NCI-H774 (cell line): ENCODE results near the gene SKIDA1.

Experiments used
- DNase-seq: peaks from one replicate; lab custom pipeline; 2025; lab: John Stamatoyannopoulos, UW

SKIDA1 gene

DNA sequence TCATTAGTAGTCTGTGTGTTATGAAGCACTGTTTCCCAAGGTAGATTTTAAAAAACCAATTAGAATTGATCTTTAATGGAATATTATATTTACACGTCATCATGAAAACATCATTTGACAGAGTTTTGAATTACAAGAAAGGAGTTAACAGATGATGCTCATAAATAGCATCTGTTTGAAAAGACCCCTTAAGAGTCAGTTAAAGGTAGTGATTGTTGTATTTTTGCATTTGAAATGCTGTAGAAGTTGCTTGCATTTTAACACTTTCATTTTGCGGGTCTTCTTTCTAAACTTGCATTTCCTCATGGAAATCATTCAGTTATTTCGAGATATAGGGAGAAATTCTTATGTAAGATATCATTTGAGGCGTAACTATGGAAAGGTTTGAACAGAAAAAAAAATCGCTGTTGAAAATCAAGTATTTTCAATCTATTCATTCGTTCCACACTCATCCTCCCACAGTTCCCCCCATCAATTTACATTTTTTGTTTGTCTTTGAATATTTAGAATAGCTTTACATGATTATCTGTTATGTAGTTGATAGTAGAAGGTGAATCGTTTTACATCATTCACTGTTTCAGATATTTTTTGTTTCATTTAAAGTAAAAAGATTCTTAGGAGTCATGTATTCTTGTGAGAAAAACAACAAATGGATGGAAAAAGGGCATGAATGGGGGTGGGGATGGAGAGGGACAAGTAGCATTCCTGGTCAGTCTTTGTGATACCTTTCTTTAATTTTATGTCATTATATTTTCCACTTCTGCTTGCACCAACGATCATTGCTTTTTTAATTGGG, 3.0 kb upstream of the SKIDA1 start:
- no peak for DNase-seq

DNA sequence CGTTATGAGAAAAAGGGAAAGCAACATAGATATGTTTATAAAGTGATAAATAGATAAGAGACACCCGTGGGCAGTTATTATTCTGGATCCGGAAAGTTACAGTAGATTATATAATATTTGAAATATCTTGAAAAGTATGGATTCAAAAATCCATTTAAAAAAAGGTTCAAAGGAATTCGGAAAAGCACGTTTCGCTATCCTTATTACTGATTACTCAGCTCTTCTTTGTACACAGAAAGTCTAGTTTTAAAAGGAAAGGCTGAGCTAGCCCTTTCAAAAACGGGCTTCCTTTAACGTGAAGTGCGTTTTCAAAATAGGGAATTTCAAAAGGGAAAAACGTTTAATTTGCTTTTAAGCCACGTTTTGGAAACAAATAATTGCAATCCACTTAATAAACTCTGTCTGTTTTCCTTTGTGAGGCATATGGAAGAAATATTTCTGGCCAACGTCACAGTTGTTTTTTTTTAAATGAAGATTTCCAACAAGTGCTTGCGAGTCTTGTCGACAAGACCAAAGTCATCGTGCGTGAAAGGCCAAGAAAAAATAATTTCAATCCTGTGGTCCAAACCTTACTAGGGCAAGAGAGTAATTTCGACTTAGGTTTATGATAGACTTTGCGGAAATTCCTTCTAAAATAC, 2.2 kb upstream of the SKIDA1 start:
- DNase-seq = no peak

DNA sequence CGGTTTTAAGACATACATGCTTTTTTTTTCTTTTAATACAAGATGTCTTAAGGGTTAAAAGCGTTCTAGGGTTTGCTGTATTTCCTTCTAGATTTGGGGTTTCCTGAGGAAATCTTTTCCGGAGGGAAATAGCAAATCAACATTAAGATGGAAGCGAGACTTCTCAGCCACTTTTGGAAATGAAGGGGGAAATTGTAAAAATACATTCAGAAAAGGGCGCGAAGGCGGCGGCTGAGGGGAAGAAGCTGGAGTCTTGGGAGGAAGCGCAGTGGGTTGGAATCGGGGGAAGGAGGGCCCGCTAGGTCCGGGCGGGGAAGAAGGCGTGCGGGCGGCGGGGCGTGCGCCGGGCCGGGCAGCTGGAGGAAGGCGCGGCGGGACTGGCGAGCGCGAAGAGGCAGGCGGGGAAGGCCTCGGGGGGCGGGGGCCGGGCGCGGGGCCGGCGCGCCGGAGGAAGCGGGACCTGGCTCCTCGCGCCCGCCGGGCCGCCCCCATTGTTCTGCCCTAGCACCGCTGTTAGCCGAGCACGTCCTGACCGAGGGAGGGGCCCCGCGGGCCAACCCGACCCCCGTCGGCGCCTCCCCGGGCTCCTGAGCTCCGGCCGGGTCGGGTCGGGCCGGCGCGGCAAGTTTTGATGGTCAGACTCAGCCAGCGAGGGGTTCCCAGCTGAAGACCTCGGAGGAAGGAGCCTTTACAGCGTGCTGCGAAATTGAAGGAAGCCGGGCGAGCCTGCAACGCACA, 1.5 kb upstream of the SKIDA1 start:
- peak; percentile 56 for DNase-seq

DNA sequence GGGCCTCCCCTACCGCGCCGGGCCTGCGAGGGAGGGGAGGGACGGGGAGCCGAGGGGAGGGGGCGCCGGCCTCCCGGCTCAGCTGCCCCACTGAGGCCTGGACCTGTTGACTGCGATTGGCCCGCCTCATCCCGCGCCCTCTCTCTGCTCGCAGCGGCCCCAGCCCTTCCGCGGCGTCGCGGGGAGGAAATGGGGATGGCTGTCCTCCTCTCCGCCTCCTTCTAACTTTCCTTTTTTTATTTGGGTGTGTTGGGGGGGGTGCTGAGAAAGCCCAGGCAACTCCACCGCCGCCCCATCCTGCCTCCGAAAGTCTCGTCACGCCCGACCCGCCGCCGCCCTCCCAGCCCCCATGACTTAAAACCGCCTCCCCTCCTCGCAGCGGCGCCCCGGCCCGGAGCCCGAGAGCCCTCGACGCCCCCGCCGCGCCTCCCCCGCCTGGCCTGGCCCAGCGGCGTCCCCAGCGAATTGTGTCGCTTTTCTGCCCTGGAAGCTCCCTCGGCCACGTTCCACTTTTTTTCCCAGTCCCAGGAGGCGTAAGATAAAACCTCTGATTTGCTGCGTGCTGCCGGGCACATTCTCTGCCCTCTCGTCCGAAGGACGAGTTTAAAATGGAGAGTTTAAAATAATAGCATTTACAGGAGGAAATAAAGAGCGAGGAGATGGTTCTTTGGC, 842 bp upstream of the SKIDA1 start:
- DNase-seq = peak; percentile 49

DNA sequence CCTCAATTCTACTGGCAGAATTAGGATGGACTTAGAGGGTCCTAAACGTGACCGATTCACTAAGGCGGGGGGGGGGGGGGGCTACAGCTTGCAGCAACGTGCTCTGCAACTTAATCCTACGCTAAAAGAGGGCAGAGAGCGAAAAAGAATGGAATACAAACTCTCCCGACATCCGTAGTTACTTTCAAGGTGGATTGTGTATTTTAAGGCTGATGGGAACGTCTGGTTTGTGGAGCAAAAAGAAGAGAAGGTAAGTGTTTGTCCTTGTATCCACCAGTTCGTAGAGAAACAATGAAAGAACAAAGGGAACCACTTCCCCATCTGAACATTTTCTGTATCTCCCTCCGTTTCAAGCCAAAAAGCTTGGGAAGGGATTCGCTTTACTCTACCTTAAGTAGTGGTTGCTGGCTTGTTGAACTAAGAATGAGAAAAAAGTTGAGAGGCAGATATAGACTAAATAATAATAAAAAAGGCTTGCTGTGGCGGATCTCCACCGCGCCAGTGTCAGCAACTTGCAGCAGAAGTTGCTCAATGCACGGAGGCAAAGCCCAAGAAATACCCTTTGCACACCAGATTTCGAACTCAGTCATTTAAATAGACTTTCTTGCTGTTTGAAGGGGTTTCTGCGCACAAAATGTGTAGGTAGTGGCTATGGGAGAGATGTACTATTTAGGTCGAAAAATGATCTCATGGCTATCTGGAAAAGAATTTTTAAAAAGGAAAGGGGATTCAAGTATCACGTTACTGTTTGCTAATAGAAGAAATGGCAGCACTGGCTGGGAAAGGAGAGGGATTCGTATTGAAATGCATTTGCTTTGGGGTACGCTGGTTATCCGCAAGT, 736 bp downstream of the SKIDA1 start:
- DNase-seq = no peak

DNA sequence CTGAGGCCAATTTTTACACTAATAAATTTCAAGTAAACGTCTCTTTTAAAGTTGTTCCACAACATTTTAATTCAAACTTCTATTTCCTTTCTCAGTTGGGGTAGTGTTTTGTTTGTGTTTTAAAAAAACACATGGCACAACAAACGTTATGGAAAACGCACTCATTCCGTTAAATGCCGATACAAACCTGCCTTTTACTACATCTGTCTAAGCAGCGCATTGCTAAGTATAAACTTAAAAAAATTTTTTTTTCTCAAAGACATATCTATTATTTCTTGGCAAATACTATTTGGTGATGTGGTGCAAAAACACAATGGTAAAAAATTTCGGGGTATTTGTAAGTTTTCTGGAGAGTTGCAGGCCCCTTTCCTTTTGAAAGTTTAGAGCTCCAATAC, 1.4 kb downstream of the SKIDA1 start:
- no peak for DNase-seq

DNA sequence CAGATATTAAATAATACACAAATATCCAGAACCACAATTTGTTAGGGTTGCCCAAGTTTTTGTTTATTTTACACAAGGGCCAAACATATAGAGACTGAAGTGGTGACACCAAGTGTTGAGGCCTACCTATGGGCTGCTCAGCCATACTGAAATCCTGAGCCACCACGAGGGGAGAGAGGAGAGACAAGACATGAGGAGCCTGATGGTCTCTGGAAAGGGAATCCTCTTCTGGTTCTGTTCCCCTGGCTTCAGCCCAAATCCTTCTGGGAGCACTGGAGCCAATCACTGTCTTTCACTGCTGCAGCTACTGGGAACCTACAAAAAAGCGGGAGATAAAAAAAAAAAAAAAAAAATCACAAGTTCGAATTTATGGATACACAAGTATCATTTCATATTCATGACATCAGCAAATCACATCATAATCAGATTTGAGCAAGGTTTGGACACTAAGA, 1.9 kb downstream of the SKIDA1 start:
- peak; percentile 21 for DNase-seq

DNA sequence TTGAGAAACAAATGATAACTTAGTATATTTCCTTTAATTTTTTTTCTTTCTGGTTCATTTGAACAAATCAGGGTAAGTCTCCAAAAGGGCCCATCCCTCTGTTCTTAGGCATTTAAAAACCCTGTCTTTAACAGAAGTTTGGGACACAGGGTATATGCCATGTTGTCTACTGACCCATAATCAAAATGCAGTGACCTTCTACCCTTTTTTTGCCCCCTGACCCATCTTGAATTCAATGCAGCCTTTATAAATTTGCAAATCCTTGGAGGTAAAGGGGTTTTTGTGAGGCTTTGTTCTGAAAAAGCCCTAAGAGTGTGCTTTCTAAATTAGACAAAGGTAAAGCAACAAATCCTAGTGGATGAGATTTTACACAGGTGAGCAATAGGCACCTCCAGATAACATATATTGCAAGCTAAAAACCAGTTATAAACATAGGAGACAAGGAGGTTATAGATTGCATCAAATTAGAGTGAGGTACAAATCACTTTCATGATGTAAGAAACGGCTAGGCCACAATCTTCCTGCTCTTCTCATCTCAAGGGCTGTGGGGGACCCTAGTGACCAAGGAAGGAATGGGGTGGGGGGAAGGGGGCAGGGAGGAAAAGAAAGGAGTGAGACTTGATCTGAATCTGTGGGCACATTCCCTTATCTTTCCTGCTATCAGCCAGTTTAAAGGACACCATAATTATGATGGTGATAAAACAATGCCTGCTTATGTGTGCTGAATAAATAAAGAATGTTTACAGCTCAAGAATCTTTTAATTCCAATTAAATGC, 2.7 kb downstream of the SKIDA1 start:
- DNase-seq = no peak

DNA sequence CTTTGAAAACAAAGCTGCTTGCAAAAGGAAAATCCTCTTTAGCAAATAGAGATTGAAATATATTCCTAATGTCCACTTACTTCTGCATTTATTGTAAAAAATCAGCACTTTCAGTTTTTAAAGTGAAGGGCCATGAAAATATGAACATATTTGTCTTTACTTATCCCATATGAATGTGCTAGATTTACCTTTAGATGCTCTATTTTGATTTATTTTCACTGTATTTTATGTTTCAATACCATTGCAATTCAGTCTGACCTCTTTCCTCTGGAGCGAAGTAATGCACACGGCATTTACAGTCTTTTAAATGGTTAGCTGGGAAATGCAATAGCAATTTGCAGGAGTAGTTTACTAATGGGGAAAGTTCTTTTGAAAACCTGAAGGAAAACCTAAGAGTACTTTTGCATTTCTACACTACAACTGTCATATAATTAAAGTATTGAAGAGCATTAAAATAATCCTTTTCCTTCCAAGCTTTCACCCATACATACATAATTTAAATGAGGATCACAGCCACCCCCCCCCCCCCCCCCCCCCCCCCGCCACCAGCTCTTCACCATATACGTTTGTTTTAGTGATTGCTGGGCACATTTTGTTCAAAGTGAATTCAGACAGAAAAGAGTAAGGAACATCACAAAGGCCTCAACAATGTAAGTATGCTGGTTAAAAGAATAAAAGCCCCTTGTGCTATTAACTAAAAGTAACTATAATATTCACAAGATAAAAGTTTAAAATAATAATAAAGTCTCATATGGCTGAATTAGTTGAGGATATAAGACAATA, 3.5 kb downstream of the SKIDA1 start:
- DNase-seq = no peak

DNA sequence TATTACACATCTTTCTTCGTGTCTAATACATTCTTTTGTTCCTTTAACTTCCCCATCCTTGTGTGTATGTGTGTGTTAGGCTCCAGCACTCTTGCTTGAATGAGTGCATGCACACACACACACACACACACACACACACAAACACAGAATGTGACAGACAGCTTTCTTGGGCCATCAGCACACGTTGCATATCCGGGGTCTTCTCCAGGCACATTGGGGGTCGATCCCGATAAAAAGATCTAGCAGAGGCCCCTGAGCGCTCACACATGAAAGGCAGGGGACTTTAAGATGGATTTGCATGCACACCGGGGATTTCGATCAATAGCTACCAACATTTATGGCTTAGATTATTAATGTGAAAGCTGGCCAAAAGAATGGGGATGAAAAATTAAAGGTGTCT, 4.5 kb downstream of the SKIDA1 start:
- DNase-seq = no peak

DNA sequence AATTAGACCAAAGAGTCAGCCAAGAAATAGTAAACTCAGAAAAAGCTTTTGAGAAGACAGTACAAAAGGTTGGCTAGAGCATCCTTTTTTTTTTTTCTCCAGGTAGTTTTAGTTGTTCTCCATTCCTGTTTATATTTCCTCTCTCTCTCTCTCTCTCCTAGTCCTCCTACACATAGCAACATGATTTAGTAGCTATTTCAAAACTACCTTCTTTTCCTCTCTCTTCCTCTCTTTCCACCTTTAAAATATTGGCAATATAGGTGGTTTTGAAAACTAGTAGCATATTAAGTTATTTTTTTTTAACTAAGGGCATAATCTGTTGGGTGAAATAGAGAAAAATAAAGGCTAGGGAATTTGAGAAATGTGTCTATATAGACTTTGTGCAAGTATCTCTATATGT, 5.0 kb downstream of the SKIDA1 start:
- no peak for DNase-seq

DNA sequence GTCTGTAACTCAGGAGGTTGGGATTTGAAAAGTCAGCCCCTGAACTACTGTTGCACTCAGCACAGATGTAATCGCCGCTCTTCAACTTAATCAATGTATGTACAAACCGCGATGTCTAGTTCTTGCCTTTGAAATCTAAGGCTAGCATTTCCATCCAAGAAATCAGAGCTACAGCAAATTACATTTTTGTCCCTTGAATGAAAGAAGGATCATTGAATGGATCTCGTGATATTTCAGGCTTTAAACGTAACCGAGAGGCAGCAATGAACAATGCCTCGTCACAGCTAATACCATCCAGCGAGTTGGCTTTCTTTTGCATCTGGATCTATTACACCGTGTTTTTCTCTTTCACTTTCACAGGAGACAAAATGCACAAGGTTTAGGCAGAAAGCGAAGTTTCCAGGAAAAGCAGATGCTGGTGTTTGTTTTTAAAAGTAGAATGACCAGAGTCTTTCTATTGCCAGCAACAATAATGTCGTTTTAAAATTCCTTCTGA, 5.5 kb downstream of the SKIDA1 start:
- peak; percentile 24 for DNase-seq

DNA sequence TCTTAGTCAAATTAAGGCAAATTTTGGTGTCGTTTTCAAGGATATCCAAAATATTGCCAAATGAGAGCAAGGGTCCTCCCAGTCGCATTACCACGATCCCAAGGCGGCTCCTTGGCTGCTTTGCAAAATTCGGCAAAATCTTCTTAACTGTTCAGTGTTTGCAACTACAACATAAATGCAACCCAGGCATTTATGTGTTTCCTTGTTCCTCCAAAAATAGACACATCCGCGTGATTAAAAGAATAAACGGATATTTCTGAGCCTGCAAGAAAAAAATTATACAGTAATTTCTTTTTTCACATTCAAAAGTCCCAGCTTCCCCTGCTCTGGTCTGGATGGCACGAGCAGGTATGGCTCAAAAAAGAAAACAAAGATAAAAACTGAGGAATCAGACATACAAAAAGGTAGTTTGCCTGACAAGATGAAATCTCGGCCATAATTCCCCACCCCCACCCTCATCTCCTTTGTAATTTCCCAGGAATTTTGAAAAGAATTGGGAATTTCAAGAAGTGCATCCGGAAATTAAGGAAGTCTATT, 6.0 kb downstream of the SKIDA1 start:
- no peak for DNase-seq

DNA sequence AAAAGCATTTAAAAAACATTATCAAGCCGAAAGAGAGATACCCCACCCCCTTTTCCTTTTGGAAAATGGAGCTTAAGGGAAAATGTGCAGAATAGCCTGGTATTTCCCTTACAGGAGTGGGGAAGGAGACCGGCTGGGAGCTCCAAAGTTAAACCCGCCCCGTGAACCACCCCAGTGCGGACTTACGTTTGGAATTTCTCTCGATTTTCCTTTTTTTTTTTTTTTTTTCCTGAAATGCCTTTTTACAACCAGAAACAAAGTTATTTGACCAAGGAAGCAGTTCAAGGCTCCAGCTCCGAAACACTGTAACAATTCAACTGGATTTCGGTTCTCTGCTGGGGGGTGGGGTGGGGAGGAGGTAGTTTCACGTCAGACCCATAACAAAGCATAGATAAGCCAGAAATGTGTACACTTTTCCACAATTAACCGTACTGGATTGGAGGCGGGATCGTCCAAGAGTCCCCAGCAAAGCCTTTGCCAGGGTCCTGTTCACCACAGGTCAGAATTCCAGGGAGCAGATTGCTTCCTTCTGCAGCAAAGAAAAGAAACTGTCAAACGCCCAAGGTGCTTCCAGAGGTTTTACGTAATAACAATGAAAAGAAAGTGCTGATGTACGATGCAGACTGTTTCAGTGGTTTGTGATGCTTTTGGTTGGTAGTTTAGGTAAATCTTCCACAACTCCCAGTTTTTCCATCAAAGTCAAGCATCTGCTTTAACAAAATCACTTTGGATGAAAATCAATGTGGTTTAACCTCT, 6.7 kb downstream of the SKIDA1 start:
- peak; percentile 45 for DNase-seq

DNA sequence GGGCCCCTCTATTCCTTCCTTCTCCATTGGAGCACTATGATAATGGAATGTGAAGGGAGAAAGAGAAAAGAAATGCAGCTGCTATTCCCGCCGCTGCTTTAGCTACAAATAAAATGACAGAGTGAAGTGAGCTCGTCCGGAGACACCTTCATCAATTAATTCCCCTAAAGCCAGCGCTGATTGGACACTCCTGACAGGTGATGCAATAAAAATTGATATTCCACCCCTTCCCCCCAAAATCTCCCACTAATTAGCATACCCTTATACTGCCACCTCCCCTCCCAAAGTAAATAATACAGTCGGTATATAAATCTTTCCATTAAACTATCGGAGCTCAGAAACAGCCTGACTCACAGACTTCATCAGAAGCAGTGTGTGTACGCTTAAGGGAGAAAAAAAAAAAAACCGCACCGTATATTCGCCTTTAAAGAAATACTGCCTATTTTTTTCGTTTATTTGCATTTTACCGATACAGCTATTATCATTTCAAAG, 7.3 kb downstream of the SKIDA1 start:
- peak; percentile 76 for DNase-seq

DNA sequence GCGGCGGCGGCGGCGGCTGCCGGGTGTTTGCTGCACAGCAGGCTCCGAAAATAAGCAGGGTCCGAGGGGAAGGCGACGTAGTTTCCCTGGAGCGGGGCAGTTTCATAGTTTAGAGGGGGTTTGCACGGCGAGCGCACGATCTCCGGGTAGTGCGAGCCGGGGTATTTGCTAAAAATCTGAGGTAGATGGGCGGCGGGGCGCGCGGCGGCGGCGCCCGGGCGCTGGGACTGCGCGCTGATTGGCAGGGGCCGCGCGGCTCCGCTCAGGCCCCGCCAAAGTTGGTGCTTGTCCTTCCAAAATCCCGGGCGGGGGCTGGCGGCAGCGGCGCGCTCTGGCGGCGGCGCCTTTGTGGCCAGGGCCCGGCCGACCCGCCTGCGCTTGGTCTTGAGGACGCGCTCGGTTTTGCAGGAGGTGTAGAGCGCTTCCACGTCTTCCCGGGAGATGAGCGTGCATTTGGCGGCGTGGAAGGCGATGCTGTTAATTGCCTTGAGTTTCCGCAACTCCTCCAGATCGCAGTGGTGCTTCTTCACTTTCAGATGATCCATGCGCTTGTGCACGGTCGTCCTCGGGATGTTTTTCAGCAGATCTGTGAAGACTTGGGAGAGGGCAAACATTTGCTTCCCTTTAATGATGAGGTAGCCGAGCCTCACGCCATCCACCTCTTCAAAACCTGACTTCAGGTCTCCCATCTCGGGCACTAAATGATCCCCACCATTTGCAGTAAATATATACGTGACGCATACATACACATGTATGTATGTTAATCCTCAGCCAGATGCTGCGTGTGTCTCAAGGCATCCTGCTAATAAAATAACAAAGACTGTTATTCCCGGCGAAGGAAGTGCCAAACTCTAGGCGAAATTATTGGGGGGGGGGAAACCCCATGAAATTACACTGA, 8.1 kb downstream of the SKIDA1 start:
- peak; percentile 39 for DNase-seq
